CD4-positive, alpha-beta T cell treated with Interferon gamma for 1 hour (primary cell): ENCODE data around the gene MAGI1.

Experiments
- DNase-seq: peaks from one replicate; pipeline ENCODE4 v3.0.0-alpha.2; 2020

MAGI1 gene

GRCh38 chr3:65493938-65494337 is 544.8 kb downstream of the MAGI1 start:
- no peak for DNase-seq

GRCh38 chr3:65493371-65493882 is 545.3 kb downstream of the MAGI1 start:
- DNase-seq, result no peak

GRCh38 chr3:65492249-65492648 is 546.5 kb downstream of the MAGI1 start:
- DNase-seq, result no peak

- no peak for DNase-seq
These were observed 548.6 kb downstream of the MAGI1 start for GRCh38 chr3:65490114-65490513.

GRCh38 chr3:65489253-65489652 is 549.5 kb downstream of the MAGI1 start:
- no peak for DNase-seq

GRCh38 chr3:65485826-65486469 is 552.8 kb downstream of the MAGI1 start:
- DNase-seq, result no peak

- no peak for DNase-seq
These were observed 553.8 kb downstream of the MAGI1 start for GRCh38 chr3:65484964-65485363.

- no peak for DNase-seq
These were observed 555.2 kb downstream of the MAGI1 start for GRCh38 chr3:65483480-65483879.

GRCh38 chr3:65483011-65483410 is 555.7 kb downstream of the MAGI1 start:
- DNase-seq, result no peak

- no peak for DNase-seq
These were observed 557.6 kb downstream of the MAGI1 start for GRCh38 chr3:65481085-65481484.

- no peak for DNase-seq
These were observed 558.7 kb downstream of the MAGI1 start for GRCh38 chr3:65479990-65480389.

- no peak for DNase-seq
These were observed 559.9 kb downstream of the MAGI1 start for GRCh38 chr3:65478551-65479500.

GRCh38 chr3:65473736-65474135 is 565.0 kb downstream of the MAGI1 start:
- no peak for DNase-seq

GRCh38 chr3:65472501-65472900 is 566.2 kb downstream of the MAGI1 start:
- DNase-seq, result no peak

GRCh38 chr3:65466300-65466988 is 572.3 kb downstream of the MAGI1 start:
- no peak for DNase-seq

- no peak for DNase-seq
These were observed 588.8 kb downstream of the MAGI1 start for GRCh38 chr3:65449841-65450428.

- no peak for DNase-seq
These were observed 590.6 kb downstream of the MAGI1 start for GRCh38 chr3:65448120-65448519.

GRCh38 chr3:65445573-65446169 is 593.0 kb downstream of the MAGI1 start:
- no peak for DNase-seq

GRCh38 chr3:65444447-65444815 is 594.3 kb downstream of the MAGI1 start:
- no peak for DNase-seq

GRCh38 chr3:65443739-65444446 is 594.8 kb downstream of the MAGI1 start:
- no peak for DNase-seq

GRCh38 chr3:65439641-65440284 is 599.0 kb downstream of the MAGI1 start:
- DNase-seq, result no peak
